ENCODE measurements around the gene COL4A1.

- TF ChIP-seq EZH2 (optimal IDR thresholded peaks at IDR 0.05; ENCODE audit: low read depth, low read length), result no peak
- no peak for TF ChIP-seq CTCF (IDR thresholded peaks at IDR 0.05; ENCODE audit: low read length)
- no peak for TF ChIP-seq EZH2phosphoT487 (IDR thresholded peaks at IDR 0.05; ENCODE audit: low read length)
Observed at GRCh38 chr13:110110783-110111182, 196.2 kb downstream of the COL4A1 start.

All from MM.1S (cell line).